ENCODE results near the gene ODAD4. TPM values are rescaled to one million over a fixed set of nuclear protein-coding genes. Genes with fewer than 3 reads are reported as not detected.
A peak's percentile ranks its signal among the peaks of the same experiment; 100 is the strongest.

ODAD4 gene
- total RNA-seq, 1 experiment from 2014 or later, result 0.98 TPM

DNA sequence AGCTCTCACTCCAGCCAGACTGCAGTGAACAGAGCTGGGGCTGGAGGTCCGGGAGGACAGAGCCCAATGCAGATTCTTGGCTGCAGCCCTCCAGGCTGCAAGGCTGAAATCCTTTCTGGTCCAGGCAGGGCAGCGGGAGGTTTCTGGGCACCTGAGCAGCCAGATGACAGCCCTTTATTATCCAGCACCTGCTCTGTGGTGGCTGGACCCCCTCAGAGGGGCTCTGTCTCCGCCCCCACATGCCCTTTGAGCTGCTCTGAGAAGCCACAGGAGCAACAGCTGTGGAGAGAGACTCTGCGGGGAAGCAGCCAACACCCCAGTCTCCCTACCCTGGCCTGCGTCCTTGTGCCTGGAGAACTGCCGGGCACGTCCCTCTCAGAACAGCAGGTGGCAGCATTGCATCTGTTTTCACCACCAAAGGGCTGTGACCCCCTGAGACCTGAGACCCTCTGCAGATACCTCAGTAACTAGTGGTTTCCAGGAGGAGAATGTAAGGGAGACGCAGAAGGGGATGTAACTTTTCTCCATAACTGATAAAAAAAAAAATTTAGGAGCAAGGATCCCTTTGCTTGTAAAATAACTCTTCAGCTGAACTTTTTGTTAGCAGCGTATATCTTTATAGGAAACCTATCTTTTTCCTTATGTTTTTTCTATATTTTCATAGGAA, 32.5 kb downstream of the ODAD4 start:
- Histone ChIP-seq H3K79me2 (ENCODE audit: insufficient read depth, low read length) (peaks cover 12% of the 10 kb centered on the region), H3K27me3 (ENCODE audit: insufficient read depth, low read length) (no peaks in the 10 kb centered on the region), H3K9me2 (ENCODE audit: insufficient read depth) (no peaks in the 10 kb centered on the region), H3K4me3 (replicated peaks in 1 of 2; ENCODE audit: low read depth in 1 of 2, low read length in 2 of 2) (no peak overlapping the region), H3K27ac (ENCODE audit: low read depth, low read length) (no peak overlapping the region), H3K4me2 (ENCODE audit: low read length) (no peak overlapping the region), H3K9ac (ENCODE audit: low read length) (no peak overlapping the region), H2AFZ (ENCODE audit: low read depth, low read length, poor library complexity, severe bottlenecking) (no peak overlapping the region), H4K20me1 (ENCODE audit: insufficient read depth) (no peaks in the 10 kb centered on the region), H3K9me3 (ENCODE audit: control insufficient read depth in 1 of 2, insufficient read depth in 1 of 2, low read depth in 1 of 2, low read length in 2 of 2) (no peaks in the 10 kb centered on the region), H3K4me1 (ENCODE audit: control insufficient read depth in 1 of 2, insufficient read depth in 2 of 2, low read length in 2 of 2) (peaks cover 7 to 22% of the 10 kb centered on the region in 2 experiments), H3K36me3 (ENCODE audit: control insufficient read depth in 1 of 2, insufficient read depth in 2 of 2, low read length in 2 of 2) (no peaks in the 10 kb centered on the region)
- ChIA-PET RAD21 (ENCODE audit: low non-redundant PET in 1 of 2, low total read pairs in 2 of 2, uncharacterized antibody in 2 of 2, unreplicated experiment in 2 of 2) (no interaction called here), POLR2A (interaction anchor here (1.2 kb wide), 1 partner anchor 32 kb away, joined by 3 read pairs; the partner anchor contains the start of gene ODAD4), CTCF (interaction anchor here (1.0 to 2.2 kb wide), 3 partner anchors 55 to 567 kb away, joined by 3 to 5 read pairs (median 4); no protein-coding TSS in a partner anchor)
- ATAC-seq (peak; percentile 20; the same call in 1 of the 2 replicates), DNase-seq (ENCODE audit: low read depth, low spot score) (peak; percentile 33)
- BruUV-seq (replicated peaks), result no TSS peak
- intact Hi-C loops (cut with micrococcal nuclease), result loop anchor here (1.0 to 5.0 kb wide), 2 partner anchors 139 to 153 kb away; no protein-coding TSS in a partner anchor
- no peak for TF ChIP-seq FOSL1 (IDR thresholded peaks at IDR 0.05; ENCODE audit: low read depth)
- TF ChIP-seq CEBPB (IDR thresholded peaks at IDR 0.05; ENCODE audit: low read depth), result no peak
- no peak for TF ChIP-seq SIN3A (IDR thresholded peaks at IDR 0.05; ENCODE audit: low read depth)
- no peak for TF ChIP-seq EZH2phosphoT487 (IDR thresholded peaks at IDR 0.05; ENCODE audit: borderline replicate concordance)
- TF ChIP-seq EGR1 (IDR thresholded peaks at IDR 0.05; ENCODE audit: low read depth), result no peak
- no peak for TF ChIP-seq SRF (IDR thresholded peaks at IDR 0.05; ENCODE audit: low read depth)
- TF ChIP-seq, protein P1, sequence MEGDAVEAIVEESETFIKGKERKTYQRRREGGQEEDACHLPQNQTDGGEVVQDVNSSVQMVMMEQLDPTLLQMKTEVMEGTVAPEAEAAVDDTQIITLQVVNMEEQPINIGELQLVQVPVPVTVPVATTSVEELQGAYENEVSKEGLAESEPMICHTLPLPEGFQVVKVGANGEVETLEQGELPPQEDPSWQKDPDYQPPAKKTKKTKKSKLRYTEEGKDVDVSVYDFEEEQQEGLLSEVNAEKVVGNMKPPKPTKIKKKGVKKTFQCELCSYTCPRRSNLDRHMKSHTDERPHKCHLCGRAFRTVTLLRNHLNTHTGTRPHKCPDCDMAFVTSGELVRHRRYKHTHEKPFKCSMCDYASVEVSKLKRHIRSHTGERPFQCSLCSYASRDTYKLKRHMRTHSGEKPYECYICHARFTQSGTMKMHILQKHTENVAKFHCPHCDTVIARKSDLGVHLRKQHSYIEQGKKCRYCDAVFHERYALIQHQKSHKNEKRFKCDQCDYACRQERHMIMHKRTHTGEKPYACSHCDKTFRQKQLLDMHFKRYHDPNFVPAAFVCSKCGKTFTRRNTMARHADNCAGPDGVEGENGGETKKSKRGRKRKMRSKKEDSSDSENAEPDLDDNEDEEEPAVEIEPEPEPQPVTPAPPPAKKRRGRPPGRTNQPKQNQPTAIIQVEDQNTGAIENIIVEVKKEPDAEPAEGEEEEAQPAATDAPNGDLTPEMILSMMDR (IDR thresholded peaks at IDR 0.05 in 2 of 3, conservative IDR thresholded peaks at IDR 0.05 in 1 of 3; ENCODE audit: borderline replicate concordance in 1 of 3, insufficient read depth in 1 of 3, low read depth in 2 of 3, low read length in 2 of 3), result peak; percentile 87 to 95 (median 91)
- TF ChIP-seq, protein P2, sequence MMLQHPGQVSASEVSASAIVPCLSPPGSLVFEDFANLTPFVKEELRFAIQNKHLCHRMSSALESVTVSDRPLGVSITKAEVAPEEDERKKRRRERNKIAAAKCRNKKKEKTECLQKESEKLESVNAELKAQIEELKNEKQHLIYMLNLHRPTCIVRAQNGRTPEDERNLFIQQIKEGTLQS (IDR thresholded peaks at IDR 0.05), result no peak
- no peak for TF ChIP-seq POLR2AphosphoS5 (IDR thresholded peaks at IDR 0.05; ENCODE audit: low read depth, low read length)
- TF ChIP-seq CBX3 (IDR thresholded peaks at IDR 0.05; ENCODE audit: low read depth), result no peak
- TF ChIP-seq, protein P3, sequence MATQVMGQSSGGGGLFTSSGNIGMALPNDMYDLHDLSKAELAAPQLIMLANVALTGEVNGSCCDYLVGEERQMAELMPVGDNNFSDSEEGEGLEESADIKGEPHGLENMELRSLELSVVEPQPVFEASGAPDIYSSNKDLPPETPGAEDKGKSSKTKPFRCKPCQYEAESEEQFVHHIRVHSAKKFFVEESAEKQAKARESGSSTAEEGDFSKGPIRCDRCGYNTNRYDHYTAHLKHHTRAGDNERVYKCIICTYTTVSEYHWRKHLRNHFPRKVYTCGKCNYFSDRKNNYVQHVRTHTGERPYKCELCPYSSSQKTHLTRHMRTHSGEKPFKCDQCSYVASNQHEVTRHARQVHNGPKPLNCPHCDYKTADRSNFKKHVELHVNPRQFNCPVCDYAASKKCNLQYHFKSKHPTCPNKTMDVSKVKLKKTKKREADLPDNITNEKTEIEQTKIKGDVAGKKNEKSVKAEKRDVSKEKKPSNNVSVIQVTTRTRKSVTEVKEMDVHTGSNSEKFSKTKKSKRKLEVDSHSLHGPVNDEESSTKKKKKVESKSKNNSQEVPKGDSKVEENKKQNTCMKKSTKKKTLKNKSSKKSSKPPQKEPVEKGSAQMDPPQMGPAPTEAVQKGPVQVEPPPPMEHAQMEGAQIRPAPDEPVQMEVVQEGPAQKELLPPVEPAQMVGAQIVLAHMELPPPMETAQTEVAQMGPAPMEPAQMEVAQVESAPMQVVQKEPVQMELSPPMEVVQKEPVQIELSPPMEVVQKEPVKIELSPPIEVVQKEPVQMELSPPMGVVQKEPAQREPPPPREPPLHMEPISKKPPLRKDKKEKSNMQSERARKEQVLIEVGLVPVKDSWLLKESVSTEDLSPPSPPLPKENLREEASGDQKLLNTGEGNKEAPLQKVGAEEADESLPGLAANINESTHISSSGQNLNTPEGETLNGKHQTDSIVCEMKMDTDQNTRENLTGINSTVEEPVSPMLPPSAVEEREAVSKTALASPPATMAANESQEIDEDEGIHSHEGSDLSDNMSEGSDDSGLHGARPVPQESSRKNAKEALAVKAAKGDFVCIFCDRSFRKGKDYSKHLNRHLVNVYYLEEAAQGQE (IDR thresholded peaks at IDR 0.05; ENCODE audit: low read depth), result no peak
- peak; percentile 95 for TF ChIP-seq RAD21 (IDR thresholded peaks at IDR 0.05; ENCODE audit: low read depth)
